Glutamatergic neuron (in vitro differentiated cells): ENCODE measurements around the gene MAP1LC3B2. TPM values are rescaled to one million over a fixed set of nuclear protein-coding genes. Genes with fewer than 3 reads are reported as not detected.

Experiments used
- DNase-seq: peaks from one replicate; pipeline ENCODE4 v3.0.0; 2022
- H3K27ac Mint-ChIP-seq: one replicate; pipeline ENCODE4 v1.8.0; 2020; ENCODE audit warnings: mild to moderate bottlenecking, mixed read lengths, inconsistent platforms; ENCODE audit not compliant: unreplicated experiment
- H3K27me3 Mint-ChIP-seq: one replicate; pipeline ENCODE4 v1.8.0; 2020; ENCODE audit warnings: mild to moderate bottlenecking, moderate library complexity, mixed read lengths, inconsistent platforms; ENCODE audit not compliant: unreplicated experiment
- H3K36me3 Mint-ChIP-seq: one replicate; pipeline ENCODE4 v1.8.0; 2020; ENCODE audit warnings: mild to moderate bottlenecking, mixed read lengths, inconsistent platforms; ENCODE audit not compliant: unreplicated experiment
- H3K4me1 Mint-ChIP-seq: one replicate; pipeline ENCODE4 v1.8.0; 2020; ENCODE audit warnings: mild to moderate bottlenecking, low read depth, mixed read lengths, inconsistent platforms; ENCODE audit not compliant: unreplicated experiment
- H3K4me3 Mint-ChIP-seq: one replicate; pipeline ENCODE4 v1.8.0; 2020; ENCODE audit warnings: mild to moderate bottlenecking, mixed read lengths, inconsistent platforms; ENCODE audit not compliant: unreplicated experiment
- H3K9me3 Mint-ChIP-seq: one replicate; pipeline ENCODE4 v1.8.0; 2020; ENCODE audit warnings: mild to moderate bottlenecking, moderate library complexity, mixed read lengths, inconsistent platforms; ENCODE audit not compliant: unreplicated experiment
- CTCF ChIP-seq: fragments of 200-600 bp; sonication (generic); IDR thresholded peaks from one replicate; pipeline ENCODE4 v1.5.0; 2021; ENCODE audit not compliant: partially characterized antibody, unreplicated experiment
- total RNA-seq: library from RNA; stranded (reverse); fragmentation: NEBNext Ultra II Directional; extraction: Animal tissue kit (Norgen Biotek cat#: 25700); gene quantifications from one replicate; pipeline ENCODE4 v1.2.1, GENCODE V29; 2021; ENCODE audit not compliant: unreplicated experiment

Gene MAP1LC3B2
- total RNA-seq, 1 donor from 2014 or later: 4.4 TPM

- H3K27ac Mint-ChIP-seq: no peak overlapping the region
- peaks cover 13% of the 10 kb centered on the region for H3K4me1 Mint-ChIP-seq
- peaks cover 10% of the 10 kb centered on the region for H3K27me3 Mint-ChIP-seq
- no peak overlapping the region for H3K4me3 Mint-ChIP-seq
- H3K36me3 Mint-ChIP-seq: no peaks in the 10 kb centered on the region
- TF ChIP-seq CTCF: no peak
- DNase-seq: no peak
- peaks cover 5% of the 10 kb centered on the region for H3K9me3 Mint-ChIP-seq
Observed at GRCh38 chr12:116537101-116537904, 21.9 kb upstream of the MAP1LC3B2 start.

- H3K36me3 Mint-ChIP-seq: no peaks in the 10 kb centered on the region
- no peak for DNase-seq
- peaks cover 8% of the 10 kb centered on the region for H3K4me1 Mint-ChIP-seq
- H3K9me3 Mint-ChIP-seq: peaks cover 5% of the 10 kb centered on the region
- peaks cover 5% of the 10 kb centered on the region for H3K27me3 Mint-ChIP-seq
- H3K4me3 Mint-ChIP-seq: no peak overlapping the region
- no peak overlapping the region for H3K27ac Mint-ChIP-seq
- TF ChIP-seq CTCF: no peak
Observed at GRCh38 chr12:116538076-116538591, 21.0 kb upstream of the MAP1LC3B2 start.

GRCh38 chr12:116538682-116539305, 20.4 kb upstream of the MAP1LC3B2 start:
- H3K36me3 Mint-ChIP-seq: no peaks in the 10 kb centered on the region
- peaks cover 5% of the 10 kb centered on the region for H3K9me3 Mint-ChIP-seq
- no peak overlapping the region for H3K4me3 Mint-ChIP-seq
- no peak for TF ChIP-seq CTCF
- H3K4me1 Mint-ChIP-seq: peaks cover 8% of the 10 kb centered on the region
- DNase-seq: no peak
- H3K27me3 Mint-ChIP-seq: peaks cover 5% of the 10 kb centered on the region
- H3K27ac Mint-ChIP-seq: no peak overlapping the region

GRCh38 chr12:116539361-116539771, 19.8 kb upstream of the MAP1LC3B2 start:
- Mint-ChIP-seq H3K27ac (peak overlapping the region; percentile 22), H3K9me3 (peaks cover 3% of the 10 kb centered on the region), H3K4me1 (peaks cover 7% of the 10 kb centered on the region), H3K27me3 (peaks cover 2% of the 10 kb centered on the region), H3K4me3 (no peak overlapping the region), H3K36me3 (no peaks in the 10 kb centered on the region)
- DNase-seq: no peak
- TF ChIP-seq CTCF: no peak
